Breast epithelium (tissue), 3 donors: ENCODE data around the gene AGAP2.
A peak's percentile ranks its signal among the peaks of the same experiment; 100 is the strongest.

Source experiments
- CTCF ChIP-seq, 3 donors: fragments of 450-650 bp; IDR thresholded peaks; one replicate each; pipeline ENCODE4 v1.5.1; 2016 to 2017; ENCODE audit warnings: antibody characterized with exemption in 3 of 3, mild to moderate bottlenecking in 3 of 3, moderate library complexity in 3 of 3
- POLR2A ChIP-seq: fragments of 450-650 bp; IDR thresholded peaks from one replicate; pipeline ENCODE4 v1.6.1; 2016; ENCODE audit warnings: antibody characterized with exemption, mild to moderate bottlenecking, moderate library complexity

GRCh38 chr12:57765003-57765697 is 26.6 kb upstream of the AGAP2 start:
- TF ChIP-seq CTCF (IDR thresholded peaks at IDR 0.05) (peak in 2 of 3 donors; percentile 22 to 23), POLR2A (no peak)
